Transverse colon (tissue), 4 donors: ENCODE results near the gene PTBP3. TPM values are rescaled to one million over a fixed set of nuclear protein-coding genes. Genes with fewer than 3 reads are reported as not detected.

ENCODE experiments used
- DNase-seq: peaks from one replicate; pipeline ENCODE4 v3.0.0-alpha.2; 2019
- H3K27ac ChIP-seq, 4 donors: fragments of 200-600 bp; sonication (generic); 2 replicates each; pipeline ENCODE4 v1.5.1; 2016 to 2018; ENCODE audit warnings: inconsistent platforms in 4 of 4
- H3K27me3 ChIP-seq: fragments of 200-600 bp; sonication (generic); 2 replicates; pipeline ENCODE4 v1.5.1; 2017; ENCODE audit warnings: inconsistent platforms
- H3K36me3 ChIP-seq, 4 donors: fragments of 200-600 bp; sonication (generic); 2 replicates each; pipeline ENCODE4 v1.5.1; 2017 to 2019; ENCODE audit warnings: inconsistent platforms in 4 of 4
- H3K4me1 ChIP-seq, 4 donors: fragments of 200-600 bp; sonication (generic); 2 replicates each; pipeline ENCODE4 v1.5.1; 2017 to 2020; ENCODE audit warnings: inconsistent platforms in 4 of 4
- H3K4me3 ChIP-seq, 4 donors: fragments of 200-600 bp; sonication (generic); 1 replicate in 1 of 4; 2 replicates in 3 of 4; pipeline versions ENCODE4 v1.5.1 to v1.6.1; 2017 to 2019; ENCODE audit warnings: inconsistent platforms in 4 of 4
- H3K9me3 ChIP-seq, 2 donors: fragments of 200-600 bp; sonication (generic); 2 replicates each; pipeline ENCODE4 v1.5.1; 2017 to 2019; ENCODE audit warnings: inconsistent platforms in 2 of 2
- CTCF ChIP-seq, 5 experiments: fragments of 200-600 bp in 3 of 5; fragments of 450-650 bp in 2 of 5; sonication (generic) in 3 of 5; IDR thresholded peaks; 1 replicate in 2 of 5; 2 replicates in 3 of 5; pipeline ENCODE4 v1.5.1; 2016 to 2017; ENCODE audit warnings: antibody characterized with exemption in 5 of 5, inconsistent platforms in 3 of 5, mild to moderate bottlenecking in 2 of 5, moderate library complexity in 1 of 5
- EP300 ChIP-seq: sonication (generic); formaldehyde crosslinking; IDR thresholded peaks from one replicate; pipeline ENCODE4 v1.6.1; 2017; ENCODE audit warnings: antibody characterized with exemption, low read depth
- POLR2A ChIP-seq: fragments of 450-650 bp; IDR thresholded peaks from one replicate; pipeline ENCODE4 v1.6.1; 2016; ENCODE audit warnings: antibody characterized with exemption, mild to moderate bottlenecking, moderate library complexity
- POLR2AphosphoS5 ChIP-seq, 3 donors: sonication (generic); formaldehyde crosslinking; IDR thresholded peaks; one replicate each; pipeline ENCODE4 v1.6.1; 2016; ENCODE audit warnings: antibody characterized with exemption in 3 of 3
- WGBS, 2 donors: methylation state at CpG; one replicate each; pipeline ENCODE4 v1.1.5; 2018; ENCODE audit warnings: low coverage in 1 of 2; 5-methylcytosine and 5-hydroxymethylcytosine counted together
- in situ Hi-C, 4 donors: fragments of 200-750 bp; cut with MboI; loops; one replicate each; pipeline versions ENCODE4 v1.15.0 to v1.15.1; 2017; ENCODE audit warnings: low sequenced_read_pairs in 3 of 4, low pct_ligation_motif_present in 1 of 4, low pct_unique_long_range_greater_than_20kb in 1 of 4
- intact Hi-C: fragments of 100-400 bp; cut with DNase I; formaldehyde crosslinking; loops from one replicate; pipeline ENCODE4 v1.15.1; 2023; ENCODE audit warnings: low total_unique reads
- total RNA-seq, 4 donors: library from RNA; depleted of rRNA; stranded (reverse); fragments of >200 nt; gene quantifications; one replicate each; pipeline ENCODE4 v1.1.0, GENCODE V29; 2016

PTBP3 gene
- total RNA-seq, 4 donors from 2014 or later, result 25.3 to 96.9 (median 54.7) TPM

- TF ChIP-seq POLR2A (no peak), POLR2AphosphoS5 (IDR thresholded peaks at IDR 0.05) (no peak), CTCF (IDR thresholded peaks at IDR 0.05) (no peak), EP300 (no peak)
- H3K27me3 ChIP-seq, result no peaks in the 10 kb centered on the region
- in situ Hi-C loops (no loop called here), intact Hi-C loops (no loop called here)
- H3K27ac ChIP-seq, result no peak overlapping the region
- H3K9me3 ChIP-seq, result no peaks in the 10 kb centered on the region
- peaks cover 12 to 70% (median 20%) of the 10 kb centered on the region in 4 donors for H3K4me1 ChIP-seq
- 50 to 77% methylated on average over 2 to 8 of the region's 8 CpGs for WGBS, 2 donors
- H3K4me3 ChIP-seq, result no peak overlapping the region
- no peaks in the 10 kb centered on the region for H3K36me3 ChIP-seq
- DNase-seq, result no peak
These were observed 7.8 kb downstream of the PTBP3 start for GRCh38 chr9:112325600-112325999.

GRCh38 chr9:112325127-112325526, 8.3 kb downstream of the PTBP3 start:
- H3K36me3 ChIP-seq, result no peaks in the 10 kb centered on the region
- H3K9me3 ChIP-seq, result no peaks in the 10 kb centered on the region
- TF ChIP-seq EP300 (no peak), POLR2A (no peak), POLR2AphosphoS5 (IDR thresholded peaks at IDR 0.05) (no peak), CTCF (IDR thresholded peaks at IDR 0.05) (no peak)
- H3K4me1 ChIP-seq, result peaks cover 10 to 66% (median 20%) of the 10 kb centered on the region in 4 donors
- in situ Hi-C loops (no loop called here), intact Hi-C loops (no loop called here)
- DNase-seq, result no peak
- WGBS, 2 donors, result 87 to 93% methylated on average over 6 to 10 of the region's 10 CpGs
- no peak overlapping the region for H3K4me3 ChIP-seq
- H3K27ac ChIP-seq, result no peak overlapping the region
- no peaks in the 10 kb centered on the region for H3K27me3 ChIP-seq

- Histone ChIP-seq H3K4me3 (no peak overlapping the region), H3K27me3 (no peaks in the 10 kb centered on the region), H3K36me3 (no peaks in the 10 kb centered on the region), H3K9me3 (no peaks in the 10 kb centered on the region), H3K27ac (peak overlapping the region; percentile 1 to 29 (median 16)), H3K4me1 (peaks cover 6 to 53% (median 16%) of the 10 kb centered on the region in 4 donors)
- TF ChIP-seq CTCF (IDR thresholded peaks at IDR 0.05) (no peak), EP300 (no peak), POLR2AphosphoS5 (IDR thresholded peaks at IDR 0.05) (no peak), POLR2A (no peak)
- intact Hi-C loops, result no loop called here
- no peak for DNase-seq
- in situ Hi-C loops, result no loop called here
- 53 to 60% methylated on average over 3 of the region's 3 CpGs for WGBS, 2 donors
These were observed 10.0 kb downstream of the PTBP3 start for GRCh38 chr9:112323378-112323854.

GRCh38 chr9:112322701-112323377, 10.6 kb downstream of the PTBP3 start:
- DNase-seq, result no peak
- H3K27ac ChIP-seq, result peak overlapping the region in 3 of 4 donors; percentile 1 to 29 (median 25)
- 89 to 100% methylated on average over 4 to 5 of the region's 5 CpGs for WGBS, 2 donors

More at GRCh38 chr9:112322701-112323377, 10.6 kb downstream of the PTBP3 start:
- TF ChIP-seq POLR2A, result no peak
- TF ChIP-seq POLR2AphosphoS5 (IDR thresholded peaks at IDR 0.05), result no peak
- TF ChIP-seq EP300, result no peak
- no peak for TF ChIP-seq CTCF (IDR thresholded peaks at IDR 0.05)
- Histone ChIP-seq H3K4me3 (no peak overlapping the region), H3K4me1 (peaks cover under 1 to 53% (median 13%) of the 10 kb centered on the region in 4 donors), H3K36me3 (no peaks in the 10 kb centered on the region), H3K9me3 (no peaks in the 10 kb centered on the region), H3K27me3 (no peaks in the 10 kb centered on the region)
- intact Hi-C loops, result no loop called here
- in situ Hi-C loops, result no loop called here
